Body of pancreas (tissue), 4 donors: ENCODE measurements around the gene DCANP1.

Experiments
- POLR2A ChIP-seq, 3 donors: fragments of 450-650 bp; IDR thresholded peaks; one replicate each; pipeline ENCODE4 v1.6.1; 2016; ENCODE audit warnings: antibody characterized with exemption in 3 of 3, mild to moderate bottlenecking in 2 of 3
- TF ChIP-seq, protein P1 (sequence below), 7 experiments: fragments of 450-650 bp in 4 of 7; fragments of 200-600 bp in 3 of 7; sonication (generic) in 3 of 7; IDR thresholded peaks; one replicate each; pipeline ENCODE4 v1.5.1; 2016 to 2019; ENCODE audit warnings: antibody characterized with exemption in 7 of 7

DNA sequence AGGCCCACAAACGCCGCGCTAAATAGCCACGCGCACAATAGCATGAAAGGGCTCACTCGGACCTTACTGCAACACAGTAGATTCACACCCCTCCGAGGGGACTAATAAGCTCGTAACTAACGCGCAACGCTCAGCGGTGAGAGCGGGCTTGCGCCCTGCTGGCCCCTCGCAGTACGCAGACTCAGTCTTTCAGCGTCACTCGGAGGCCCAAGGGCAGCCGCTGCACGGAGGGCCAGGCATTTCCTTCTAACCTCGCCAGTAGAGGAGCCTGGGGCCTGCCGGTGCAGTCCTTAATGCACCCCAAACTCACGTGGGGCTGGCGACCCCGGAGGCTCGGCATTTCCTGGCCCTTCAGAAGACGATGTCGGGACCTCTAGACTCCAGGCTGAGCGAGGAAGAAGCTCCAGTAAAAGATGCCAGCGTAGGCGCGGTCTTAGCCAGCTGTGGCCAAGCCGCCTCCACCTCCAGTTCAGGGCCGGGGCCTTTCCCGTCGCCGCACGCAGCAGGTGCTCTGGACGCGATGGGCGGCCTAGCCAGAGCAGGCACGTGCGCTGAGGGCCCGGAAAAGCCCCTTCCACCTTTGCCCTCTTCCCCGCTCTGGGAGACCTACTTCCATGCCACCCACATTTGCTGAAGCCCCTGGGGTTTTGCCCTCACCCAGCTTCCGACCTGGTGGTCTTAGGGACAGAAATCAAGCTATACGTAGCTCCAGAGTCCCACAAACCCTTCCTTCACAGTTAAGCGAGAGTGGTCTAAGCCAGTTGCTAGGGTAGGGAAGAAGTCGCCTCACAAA is 43.3 kb upstream of the DCANP1 start:
- TF ChIP-seq POLR2A (IDR thresholded peaks at IDR 0.05), result no peak
- TF ChIP-seq, protein P1, sequence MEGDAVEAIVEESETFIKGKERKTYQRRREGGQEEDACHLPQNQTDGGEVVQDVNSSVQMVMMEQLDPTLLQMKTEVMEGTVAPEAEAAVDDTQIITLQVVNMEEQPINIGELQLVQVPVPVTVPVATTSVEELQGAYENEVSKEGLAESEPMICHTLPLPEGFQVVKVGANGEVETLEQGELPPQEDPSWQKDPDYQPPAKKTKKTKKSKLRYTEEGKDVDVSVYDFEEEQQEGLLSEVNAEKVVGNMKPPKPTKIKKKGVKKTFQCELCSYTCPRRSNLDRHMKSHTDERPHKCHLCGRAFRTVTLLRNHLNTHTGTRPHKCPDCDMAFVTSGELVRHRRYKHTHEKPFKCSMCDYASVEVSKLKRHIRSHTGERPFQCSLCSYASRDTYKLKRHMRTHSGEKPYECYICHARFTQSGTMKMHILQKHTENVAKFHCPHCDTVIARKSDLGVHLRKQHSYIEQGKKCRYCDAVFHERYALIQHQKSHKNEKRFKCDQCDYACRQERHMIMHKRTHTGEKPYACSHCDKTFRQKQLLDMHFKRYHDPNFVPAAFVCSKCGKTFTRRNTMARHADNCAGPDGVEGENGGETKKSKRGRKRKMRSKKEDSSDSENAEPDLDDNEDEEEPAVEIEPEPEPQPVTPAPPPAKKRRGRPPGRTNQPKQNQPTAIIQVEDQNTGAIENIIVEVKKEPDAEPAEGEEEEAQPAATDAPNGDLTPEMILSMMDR (IDR thresholded peaks at IDR 0.05), result no peak
